Hippocampal formation (tissue), 2 donors: ENCODE data around the gene ADK.
"Not testable (repeated sequence)": the region's sequence is repeated elsewhere in the genome, so short reads cannot be mapped to it uniquely, and the experiment has no call there.

Source experiments
- DNase-seq, 2 donors: peaks; one replicate each; lab custom pipeline; 2025; lab: John Stamatoyannopoulos, UW

Gene ADK

DNA sequence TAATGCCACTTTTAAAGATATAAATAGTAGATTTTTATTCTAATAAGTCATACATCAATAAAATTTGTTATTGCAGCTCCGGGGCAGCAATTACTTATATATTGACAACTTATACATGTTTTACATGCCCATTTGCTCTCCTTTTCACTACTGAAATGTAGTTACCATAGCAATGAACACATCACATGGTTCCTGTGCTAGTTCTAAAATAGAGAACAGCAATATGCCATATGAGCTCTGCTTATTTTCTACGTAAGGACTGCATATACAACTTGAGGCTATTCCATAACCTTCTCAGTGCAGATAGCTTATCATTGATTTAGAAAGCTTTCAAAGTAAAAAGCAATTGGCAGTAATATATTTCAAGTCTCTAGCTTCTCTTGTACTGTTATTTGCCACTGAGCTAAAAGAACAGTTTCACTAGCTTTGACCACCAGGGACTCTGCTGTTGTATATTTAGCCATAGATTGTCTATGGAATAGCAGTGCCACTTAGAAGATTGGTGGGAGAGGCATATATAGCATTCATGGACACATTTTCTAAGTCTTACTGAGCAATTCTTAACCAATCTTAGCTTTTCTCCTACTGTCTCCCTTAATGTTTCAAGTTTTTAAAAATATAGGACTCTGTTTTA, 405.2 kb downstream of the ADK start:
- DNase-seq, result no peak

DNA sequence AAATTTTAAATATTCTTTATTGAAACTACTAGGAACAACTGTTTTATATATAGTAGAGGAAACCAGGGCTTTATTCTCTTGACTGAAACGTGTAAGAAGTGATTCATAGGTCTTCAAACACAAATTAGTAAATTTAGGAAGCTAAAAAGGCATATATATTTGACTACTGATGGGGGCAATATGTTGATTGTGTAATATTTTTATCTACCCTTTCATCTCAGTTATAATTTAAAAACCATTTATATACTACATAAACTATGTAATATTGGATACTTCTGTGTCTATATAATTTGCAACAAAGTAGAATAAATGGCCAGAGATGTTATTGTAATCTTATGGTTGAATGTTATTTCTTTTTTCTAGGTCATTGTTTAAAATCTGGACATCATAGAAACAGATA, 406.1 kb downstream of the ADK start:
- DNase-seq, result no peak

DNA sequence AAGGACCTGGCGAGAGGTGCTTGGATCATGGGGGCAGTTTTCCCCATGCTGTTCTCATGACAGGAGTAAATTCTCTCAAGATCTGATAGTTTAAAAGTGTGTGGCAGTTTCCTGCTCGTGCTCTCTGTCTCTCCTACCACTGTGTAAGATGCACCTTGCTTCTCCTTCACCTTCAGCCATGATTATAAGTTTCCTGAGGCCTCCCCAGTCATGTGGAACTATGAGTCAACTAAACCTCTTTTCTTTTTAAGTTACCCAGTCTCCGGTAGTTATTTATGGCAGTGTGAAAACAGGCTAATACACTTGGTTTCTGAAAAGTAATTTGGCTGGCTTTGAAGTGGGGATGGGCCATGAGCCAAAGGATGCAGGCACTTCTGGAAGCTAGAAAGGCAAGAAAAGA, 407.4 kb downstream of the ADK start:
- DNase-seq, result no peak

DNA sequence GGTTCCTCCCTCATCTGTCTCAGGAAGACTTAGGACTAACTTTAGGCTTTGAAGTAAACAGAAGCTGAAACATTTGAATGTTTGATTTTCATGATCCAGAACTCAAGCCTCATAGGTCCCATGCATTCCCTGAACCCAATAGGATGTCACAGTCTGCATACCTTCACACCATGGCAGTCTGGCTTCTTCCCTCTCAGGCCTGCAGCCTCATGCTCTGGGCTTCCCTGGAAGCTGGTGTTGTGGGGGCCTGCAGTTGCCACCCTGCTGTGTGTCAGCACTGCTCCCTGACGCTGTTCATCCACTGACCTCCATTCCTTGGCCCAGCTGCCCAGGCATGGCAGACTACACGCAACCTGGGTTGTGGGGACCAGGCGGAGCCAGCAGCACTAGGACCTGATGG, 407.9 kb downstream of the ADK start:
- no peak for DNase-seq

DNA sequence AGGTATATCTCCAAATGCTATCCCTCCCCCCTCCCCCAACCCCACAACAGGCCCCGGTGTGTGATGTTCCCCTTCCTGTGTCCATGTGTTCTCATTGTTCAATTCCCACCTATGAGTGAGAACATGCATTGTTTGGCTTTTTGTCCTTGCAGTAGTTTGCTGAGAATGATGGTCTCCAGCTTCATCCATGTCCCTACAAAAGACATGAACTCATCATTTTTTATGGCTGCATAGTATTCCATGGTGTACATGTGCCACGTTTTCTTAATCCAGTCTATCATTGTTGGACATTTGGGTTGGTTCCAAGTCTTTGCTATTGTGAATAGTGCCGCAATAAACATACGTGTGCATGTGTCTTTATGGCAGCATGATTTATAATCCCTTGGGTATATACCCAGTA, 417.9 kb downstream of the ADK start:
- DNase-seq, result not testable (repeated sequence)

DNA sequence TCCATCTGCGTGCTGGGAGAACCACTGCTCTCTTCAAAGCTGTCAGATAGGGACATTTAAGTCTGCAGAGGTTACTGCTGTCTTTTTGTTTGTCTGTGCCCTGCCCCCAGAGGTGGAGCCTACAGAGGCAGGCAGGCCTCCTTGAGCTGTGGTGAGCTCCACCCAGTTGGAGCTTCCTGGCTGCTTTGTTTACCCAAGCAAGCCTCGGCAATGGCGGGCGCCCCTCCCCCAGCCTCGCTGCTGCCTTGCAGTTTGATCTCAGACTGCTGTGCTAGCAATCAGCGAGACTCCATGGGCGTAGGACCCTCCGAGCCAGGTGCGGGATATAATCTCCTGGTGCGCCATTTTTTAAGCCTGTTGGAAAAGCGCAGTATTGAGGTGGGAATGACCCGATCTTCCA, 422.5 kb downstream of the ADK start:
- DNase-seq, result not testable (repeated sequence)

DNA sequence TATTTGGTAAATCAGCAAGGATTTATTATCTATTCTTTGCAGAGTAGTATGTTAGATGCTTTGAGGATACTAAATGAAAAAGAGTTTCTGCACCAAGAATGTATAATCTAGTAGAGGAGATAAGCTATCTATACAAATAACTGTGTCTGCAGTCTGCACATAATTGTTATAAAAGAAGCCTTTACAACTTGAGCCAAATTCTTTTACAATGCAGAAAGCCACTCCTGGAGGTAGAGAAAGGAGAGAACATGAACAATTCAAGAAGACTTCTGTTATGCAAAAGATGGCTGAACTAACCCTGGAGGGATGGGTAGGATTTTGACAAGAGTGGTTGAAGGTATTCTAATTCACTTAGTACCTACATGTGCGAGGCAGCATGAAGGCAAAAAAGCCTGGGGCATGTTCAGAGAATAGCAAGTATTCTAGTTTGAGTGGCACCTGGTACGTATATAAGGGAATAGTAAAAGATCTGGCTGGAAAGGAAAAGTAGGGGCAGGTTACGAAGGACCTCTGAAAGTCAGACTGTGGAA, 424.2 kb downstream of the ADK start:
- DNase-seq, result no peak

DNA sequence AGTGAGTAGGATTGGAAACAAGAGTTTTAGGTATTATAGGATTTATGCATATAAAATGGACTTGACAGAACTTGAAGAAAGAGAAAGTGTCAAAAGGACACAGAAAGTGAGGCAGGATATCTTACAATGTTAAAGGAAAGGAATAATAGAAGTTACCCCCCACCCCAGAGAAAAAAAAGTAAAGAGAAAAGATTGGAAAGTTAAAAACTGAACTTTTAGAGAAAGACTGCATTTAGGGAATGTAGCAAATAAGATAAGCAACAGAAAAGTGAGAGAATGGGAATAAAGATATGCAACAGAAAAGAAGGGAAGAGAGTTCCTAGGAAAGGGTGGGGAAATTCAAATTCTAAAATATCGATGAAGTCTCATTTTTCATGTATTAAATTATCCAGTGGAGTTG, 424.9 kb downstream of the ADK start:
- no peak for DNase-seq

DNA sequence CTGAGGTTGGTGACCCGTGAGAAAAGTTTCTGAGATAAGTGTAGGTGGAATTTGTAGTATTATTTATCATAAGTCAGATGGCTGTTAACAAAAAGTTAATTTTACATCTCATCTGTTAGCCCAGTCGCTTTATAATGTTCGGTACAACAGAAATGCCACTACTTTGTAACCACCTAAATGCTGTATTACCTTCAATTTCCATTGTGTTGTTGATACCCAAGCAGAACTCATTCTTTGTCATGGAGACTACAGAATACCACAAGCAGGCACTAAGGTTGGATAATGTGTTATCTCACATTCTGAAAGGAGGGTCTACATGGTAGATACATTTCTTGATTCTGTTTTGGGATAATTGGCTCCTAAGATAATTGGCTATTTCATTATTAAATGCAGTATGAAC, 425.6 kb downstream of the ADK start:
- no peak for DNase-seq

DNA sequence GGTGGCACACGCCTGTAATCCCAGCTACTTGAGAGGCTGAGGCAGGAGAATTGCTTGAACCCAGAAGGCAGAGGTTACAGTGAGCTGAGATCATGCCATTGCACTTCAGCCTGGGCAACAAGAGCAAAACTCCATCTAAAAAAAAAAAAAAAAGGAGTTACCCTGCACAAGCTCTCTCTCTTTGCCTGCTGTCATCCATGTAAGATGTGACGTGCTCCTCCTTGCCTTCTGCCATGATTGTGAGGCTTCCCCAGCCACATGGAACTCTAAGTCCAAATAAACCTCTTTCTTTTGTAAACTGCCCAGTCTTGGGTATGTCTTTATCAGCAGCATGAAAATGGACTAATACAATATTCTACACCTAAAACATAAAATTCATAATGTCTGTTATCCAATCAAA, 429.4 kb downstream of the ADK start:
- DNase-seq, result not testable (repeated sequence)

DNA sequence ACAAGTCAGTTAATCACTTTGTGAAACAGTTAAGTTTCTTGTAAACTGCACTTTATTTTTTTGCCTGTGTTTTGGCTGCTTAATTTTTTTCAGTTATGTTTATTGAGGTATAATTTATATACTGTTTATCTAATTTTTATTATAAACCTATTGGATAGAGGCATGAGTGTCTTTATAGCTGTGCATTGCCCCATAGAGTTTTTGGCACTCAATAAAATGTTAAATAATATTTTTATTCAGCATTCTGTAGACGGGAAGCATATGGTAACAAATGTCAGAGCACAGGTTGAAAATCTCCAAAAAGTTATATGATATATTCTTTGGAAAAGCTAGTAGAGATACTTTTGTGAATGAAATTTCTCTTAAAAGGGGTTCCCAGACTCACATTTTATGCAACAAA, 431.5 kb downstream of the ADK start:
- DNase-seq, result no peak

DNA sequence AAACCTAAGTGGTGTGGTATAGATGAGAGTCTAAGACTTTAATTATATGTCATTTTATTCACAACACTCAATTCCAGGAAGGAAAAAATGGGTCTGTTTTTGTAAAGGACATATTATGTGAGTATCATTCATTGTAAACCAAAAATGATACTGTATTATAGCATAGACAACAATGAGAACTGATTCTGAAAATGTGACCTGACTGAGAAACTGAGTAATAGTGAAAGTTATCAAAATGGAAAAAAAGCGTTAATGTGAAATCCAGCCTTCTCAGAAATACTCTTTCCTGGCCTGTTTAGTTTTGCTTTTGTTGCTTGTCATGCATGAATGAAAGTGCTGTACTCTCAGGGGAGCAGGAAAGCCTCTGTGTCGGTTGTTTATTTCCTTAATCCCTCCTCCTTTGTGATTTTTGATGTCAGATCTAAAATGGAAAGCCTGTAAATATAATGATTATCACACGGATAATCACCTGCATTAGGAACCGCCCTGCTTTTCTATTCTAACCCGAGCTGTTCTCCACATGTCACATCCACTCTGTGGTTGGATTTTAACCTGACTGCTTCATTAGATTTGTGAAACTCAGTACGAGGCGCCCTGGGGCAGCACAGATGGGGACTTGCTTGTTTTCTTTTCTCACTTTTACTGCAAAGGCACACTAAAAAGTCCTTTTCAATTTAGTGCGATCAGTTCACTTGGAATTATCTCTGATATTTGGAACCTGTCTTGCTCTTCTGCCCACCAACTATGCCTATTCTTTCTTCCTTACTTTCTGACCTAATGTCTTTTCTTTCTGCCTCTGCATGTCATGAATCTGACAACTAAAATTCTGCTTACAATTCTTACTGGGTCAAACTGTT, 434.4 kb downstream of the ADK start:
- DNase-seq, result peak in 1 of 2 donors; percentile 34

DNA sequence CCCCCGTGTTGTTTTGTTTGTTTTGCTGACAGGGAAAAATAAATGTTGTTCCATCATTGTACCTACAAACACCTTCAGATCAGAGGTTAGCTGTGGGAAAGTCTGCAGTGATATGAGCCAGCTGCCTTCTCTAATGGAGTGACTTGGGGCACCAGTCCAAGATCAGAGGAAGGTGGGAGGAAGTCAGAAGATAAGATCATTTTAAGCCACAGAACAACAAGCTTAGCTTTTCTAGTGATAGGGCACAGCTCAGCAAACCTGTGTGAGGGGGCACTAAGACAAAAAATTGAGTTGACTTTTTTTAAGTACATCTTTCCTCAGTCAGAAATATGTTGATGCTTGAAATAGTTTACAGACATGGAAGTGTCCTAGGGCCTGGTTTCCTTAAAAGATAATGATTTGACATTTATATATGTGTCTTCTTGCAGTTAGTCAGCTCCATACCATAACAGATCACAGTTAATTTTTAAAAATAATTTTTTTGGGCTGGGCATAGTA, 435.1 kb downstream of the ADK start:
- no peak for DNase-seq

DNA sequence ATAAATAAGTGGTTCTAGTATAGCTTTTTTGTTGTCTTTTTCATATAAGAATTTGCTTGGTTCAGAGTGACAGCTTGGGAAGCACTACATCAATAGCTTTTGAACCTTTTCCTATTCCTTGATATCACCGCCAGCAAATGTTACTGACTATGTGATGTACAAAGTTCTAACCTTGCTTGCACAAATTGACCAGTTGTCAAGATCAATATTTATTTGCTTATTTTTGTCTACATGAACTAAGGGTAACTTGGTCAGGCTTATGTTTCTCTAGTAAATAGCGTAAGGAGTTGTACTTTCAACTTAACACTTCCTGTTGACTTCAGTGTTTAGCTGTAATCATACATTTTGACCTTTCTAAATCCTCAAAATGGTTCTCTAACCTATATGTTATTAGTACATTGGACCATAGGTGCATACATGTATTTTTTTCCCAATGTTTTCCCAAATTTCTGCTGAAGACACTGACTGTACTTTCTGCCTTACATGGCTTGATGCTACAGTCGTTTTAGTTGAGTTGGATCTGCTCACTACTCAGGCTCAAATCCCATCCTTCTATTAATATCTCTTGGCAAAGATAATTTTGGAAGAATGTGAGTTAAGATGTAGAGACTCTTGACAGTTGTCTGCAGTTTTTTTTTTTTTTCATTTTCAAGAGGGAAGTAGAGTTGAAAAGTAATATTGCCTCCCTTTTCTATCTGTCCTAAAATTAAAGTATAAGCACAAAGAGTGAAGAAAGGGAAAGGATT, 436.3 kb downstream of the ADK start:
- no peak for DNase-seq

DNA sequence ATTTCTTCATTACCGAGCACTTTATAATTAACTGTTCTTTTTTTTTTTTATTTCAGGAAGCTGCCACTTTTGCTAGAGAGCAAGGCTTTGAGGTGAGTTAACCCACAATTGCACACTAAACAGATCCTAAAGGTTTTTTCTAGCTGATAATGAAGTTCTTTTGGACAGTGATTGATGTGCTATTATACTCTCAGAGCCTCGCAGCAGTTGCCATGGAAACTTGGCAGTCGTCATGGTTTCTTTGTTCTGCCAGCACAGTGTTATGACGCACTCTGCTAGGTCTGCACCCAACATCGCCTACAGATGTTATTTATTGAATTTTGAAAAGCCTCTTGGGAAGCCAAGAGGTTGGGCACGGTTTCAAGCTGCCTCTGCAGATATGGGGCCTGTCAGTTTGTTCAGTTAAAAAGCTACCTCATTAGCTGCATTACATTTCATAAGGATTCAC, 438.2 kb downstream of the ADK start:
- peak; percentile 64 to 79 for DNase-seq

DNA sequence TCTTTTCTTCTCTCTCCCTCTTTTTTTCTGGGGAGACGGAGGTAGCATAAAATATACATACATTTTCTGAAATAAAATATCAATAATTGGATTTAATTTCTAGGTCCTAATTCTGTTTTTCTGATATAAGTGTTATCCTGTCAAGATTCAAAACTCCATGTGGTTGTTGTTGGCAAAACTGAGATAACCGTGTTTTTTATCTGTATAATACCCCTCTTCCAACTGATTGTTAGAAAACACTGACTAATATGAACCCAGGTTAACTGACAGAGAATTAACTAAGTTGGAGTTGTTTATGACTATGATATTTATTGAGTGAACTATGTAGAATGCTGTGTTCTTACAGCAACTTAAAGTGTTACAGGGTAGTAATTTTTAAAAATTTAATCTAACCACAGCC, 438.8 kb downstream of the ADK start:
- DNase-seq, result no peak

DNA sequence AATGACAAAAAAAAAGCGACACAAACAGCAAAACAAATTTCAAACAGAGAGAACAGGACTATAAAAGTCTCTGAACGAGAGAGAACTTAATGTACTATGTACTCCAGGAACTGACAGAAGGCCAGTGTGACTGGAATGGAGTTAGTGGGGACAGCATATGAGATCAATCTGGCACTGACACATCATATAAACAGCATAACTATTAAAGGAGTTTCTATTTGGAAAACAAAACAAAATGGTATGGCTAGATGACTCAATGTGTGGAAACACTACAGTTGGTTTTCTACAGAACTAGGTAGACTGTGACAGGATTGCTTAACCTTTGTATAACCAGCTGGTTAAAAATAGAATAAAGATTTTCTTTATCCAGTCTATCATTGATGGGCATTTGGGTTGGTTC, 442.4 kb downstream of the ADK start:
- no peak for DNase-seq

DNA sequence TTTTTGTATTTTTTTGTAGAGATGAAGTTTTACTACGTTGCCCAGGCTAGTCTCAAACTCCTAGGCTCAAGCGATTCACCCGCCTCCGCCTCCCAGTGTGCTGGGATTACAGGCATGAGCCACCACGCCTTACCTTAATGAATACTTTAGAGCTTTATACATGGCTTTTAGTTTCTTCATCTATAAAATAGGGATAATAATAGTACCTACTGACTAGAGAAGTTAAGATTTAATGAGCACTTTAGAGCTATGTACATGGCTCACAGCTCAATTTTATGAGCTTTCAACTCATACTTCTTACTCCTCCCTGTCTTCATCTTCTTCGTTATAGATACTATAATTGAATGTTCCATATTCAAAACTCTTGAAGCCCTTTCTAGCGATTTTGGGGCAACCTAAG, 445.7 kb downstream of the ADK start:
- DNase-seq, result no peak

DNA sequence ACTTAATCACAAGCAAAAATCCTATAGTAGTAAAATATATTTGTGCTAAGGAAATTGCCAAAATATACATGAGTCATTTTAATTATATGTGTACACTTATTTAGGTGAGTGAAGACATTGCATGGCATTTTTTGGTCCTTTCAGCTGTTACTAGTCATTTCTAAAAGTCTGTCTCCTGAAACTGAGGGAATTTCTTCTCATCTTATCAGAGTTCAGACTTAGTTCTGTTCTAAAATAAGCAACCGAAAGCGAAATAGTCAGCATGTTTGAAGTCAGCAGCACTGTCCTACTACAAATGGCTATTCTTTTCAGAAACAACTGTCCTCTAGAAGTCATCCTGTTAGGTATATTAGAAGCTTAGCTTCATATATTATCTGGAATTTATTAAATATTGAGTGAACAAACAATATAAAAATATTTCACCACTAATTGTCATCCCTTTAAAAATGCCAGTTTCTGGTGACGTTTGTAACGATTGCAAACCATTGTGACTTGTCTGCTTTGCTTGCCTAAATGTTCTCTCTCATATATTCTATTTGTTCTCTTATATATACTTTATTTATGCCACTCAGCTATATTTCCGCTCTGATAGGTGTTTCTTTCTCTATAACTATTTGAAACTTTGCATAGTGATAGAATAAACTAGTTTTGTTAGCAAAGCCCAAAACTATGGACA, 448.0 kb downstream of the ADK start:
- DNase-seq, result peak in 1 of 2 donors; percentile 27

DNA sequence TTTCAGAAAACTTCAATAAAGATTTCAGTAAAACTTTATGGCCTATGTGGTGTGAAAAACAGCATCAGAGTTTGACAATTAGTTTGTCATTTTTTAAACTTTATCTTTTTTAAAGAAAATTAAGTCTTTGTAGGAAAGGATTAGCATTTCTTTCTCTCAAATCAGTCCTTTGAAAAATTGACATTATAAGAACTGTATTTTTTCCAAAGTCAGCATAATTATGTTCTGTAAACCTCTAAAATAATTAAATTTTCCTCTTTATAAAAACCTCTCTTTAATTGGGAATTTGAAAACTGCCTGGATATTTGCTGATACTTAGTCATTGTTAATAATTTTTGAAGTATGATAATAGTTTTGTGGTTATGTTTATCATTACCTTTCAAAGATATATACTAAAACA, 448.7 kb downstream of the ADK start:
- no peak for DNase-seq

DNA sequence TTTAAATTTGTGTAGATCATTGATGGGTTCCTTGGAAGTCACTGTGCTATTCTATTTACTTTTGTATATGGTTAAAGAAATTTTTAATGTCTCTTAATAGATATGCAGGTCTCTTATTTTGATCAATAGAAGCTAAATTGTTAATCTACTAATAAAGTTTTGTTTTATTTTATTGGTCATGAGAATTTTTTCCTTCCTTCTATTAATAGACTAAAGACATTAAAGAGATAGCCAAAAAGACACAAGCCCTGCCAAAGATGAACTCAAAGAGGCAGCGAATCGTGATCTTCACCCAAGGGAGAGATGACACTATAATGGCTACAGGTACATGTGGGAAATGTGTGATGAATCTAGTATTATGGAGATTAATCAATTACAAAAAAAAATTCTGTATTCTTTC, 449.1 kb downstream of the ADK start:
- no peak for DNase-seq

DNA sequence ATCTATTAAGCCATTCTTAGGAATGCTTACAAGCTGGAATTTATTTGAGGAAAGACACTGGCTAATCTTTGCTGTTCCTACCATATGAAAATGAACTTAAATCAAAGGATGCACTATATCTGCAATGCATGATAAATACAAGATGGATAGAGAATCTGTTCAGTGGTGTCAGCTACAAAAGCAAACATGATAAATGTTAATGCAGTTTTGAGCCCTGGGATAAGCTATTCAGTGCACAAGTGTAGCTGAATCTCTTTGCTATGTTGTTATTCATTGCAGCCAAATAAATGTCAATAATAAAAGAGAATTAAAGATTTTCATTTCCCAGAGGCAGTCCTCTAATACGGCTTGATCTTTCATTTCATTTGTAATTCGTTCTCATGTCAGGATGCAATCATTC, 451.6 kb downstream of the ADK start:
- DNase-seq, result no peak
